Activated T-helper 17 cell treated with anti-CD3 and anti-CD28 coated beads, Interleukin-2, amount 50 U/mL, for 72 hours (primary cell): ENCODE measurements around the gene SUPT5H. TPM values are rescaled to one million over a fixed set of nuclear protein-coding genes. Genes with fewer than 3 reads are reported as not detected.

Experiments
- ATAC-seq: fragments of 150-1000 bp; cut with Tn5 transposase; replicated peaks from 2 replicates; pipeline ENCODE4 v1.10.0; 2021; ENCODE audit warnings: mild to moderate bottlenecking, moderate library complexity
- H3K27ac Mint-ChIP-seq: one replicate; pipeline ENCODE4 v1.8.0; 2022; ENCODE audit warnings: mixed read lengths
- H3K27me3 Mint-ChIP-seq: one replicate; pipeline ENCODE4 v1.8.0; 2022; ENCODE audit warnings: mixed read lengths
- H3K36me3 Mint-ChIP-seq: one replicate; pipeline ENCODE4 v1.8.0; 2022; ENCODE audit warnings: low read depth, mild to moderate bottlenecking, mixed read lengths
- H3K4me1 Mint-ChIP-seq: one replicate; pipeline ENCODE4 v1.8.0; 2022; ENCODE audit warnings: mixed read lengths
- H3K4me3 Mint-ChIP-seq: one replicate; pipeline ENCODE4 v1.8.0; 2022; ENCODE audit warnings: mild to moderate bottlenecking, mixed read lengths
- H3K9me3 Mint-ChIP-seq: one replicate; pipeline ENCODE4 v1.8.0; 2022; ENCODE audit warnings: mixed read lengths
- total RNA-seq, 2 donors: library from RNA; stranded (reverse); gene quantifications; one replicate each; pipeline ENCODE4 v1.2.3, GENCODE V29; 2022

Gene SUPT5H
- total RNA-seq, 2 donors from 2014 or later, result 182 to 239 TPM

DNA sequence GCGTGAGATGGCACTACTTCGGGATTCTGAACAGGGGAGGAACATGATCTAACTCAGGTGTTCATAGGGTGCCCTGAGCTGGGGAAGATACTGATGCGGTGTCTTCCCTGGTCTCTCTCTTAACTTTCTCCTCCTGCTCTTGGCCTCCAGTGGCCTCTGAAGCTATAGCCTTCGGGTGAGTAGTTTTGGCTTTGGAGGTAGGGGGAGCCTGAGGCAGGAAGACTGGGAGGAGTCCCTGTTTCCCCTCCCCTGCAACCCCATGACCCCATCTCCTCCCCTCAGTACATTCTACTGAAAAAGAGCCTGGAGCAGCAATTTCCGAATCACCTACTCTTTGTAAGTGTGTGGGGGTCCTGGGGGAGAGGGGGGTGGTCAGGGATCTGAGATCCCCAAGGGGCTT lies 73.1 kb downstream of the SUPT5H start:
- H3K27me3 Mint-ChIP-seq, result peaks cover 32% of the 10 kb centered on the region
- H3K4me3 Mint-ChIP-seq, result no peak overlapping the region
- H3K36me3 Mint-ChIP-seq, result peaks cover 6% of the 10 kb centered on the region
- no peak for ATAC-seq
- no peak overlapping the region for H3K27ac Mint-ChIP-seq
- H3K4me1 Mint-ChIP-seq, result peaks cover 9% of the 10 kb centered on the region
- H3K9me3 Mint-ChIP-seq, result no peaks in the 10 kb centered on the region

- H3K4me3 Mint-ChIP-seq, result no peak overlapping the region
- ATAC-seq, result no peak
Observed at GRCh38 chr19:39518975-39519374, 73.6 kb downstream of the SUPT5H start.

GRCh38 chr19:39520541-39521484 lies 75.4 kb downstream of the SUPT5H start:
- H3K36me3 Mint-ChIP-seq, result peaks cover 6% of the 10 kb centered on the region
- H3K4me3 Mint-ChIP-seq, result no peak overlapping the region
- peaks cover 6% of the 10 kb centered on the region for H3K4me1 Mint-ChIP-seq
- no peaks in the 10 kb centered on the region for H3K9me3 Mint-ChIP-seq
- no peak for ATAC-seq
- H3K27me3 Mint-ChIP-seq, result peaks cover 17% of the 10 kb centered on the region
- H3K27ac Mint-ChIP-seq, result no peak overlapping the region

More at GRCh38 chr19:39518975-39519374, 73.6 kb downstream of the SUPT5H start:
- H3K4me1 Mint-ChIP-seq, result peaks cover 9% of the 10 kb centered on the region
- no peak overlapping the region for H3K27ac Mint-ChIP-seq
- H3K27me3 Mint-ChIP-seq, result peaks cover 27% of the 10 kb centered on the region
- H3K9me3 Mint-ChIP-seq, result no peaks in the 10 kb centered on the region
- peaks cover 6% of the 10 kb centered on the region for H3K36me3 Mint-ChIP-seq

GRCh38 chr19:39524495-39524894 lies 79.1 kb downstream of the SUPT5H start:
- Mint-ChIP-seq H3K4me3 (no peak overlapping the region), H3K4me1 (no peaks in the 10 kb centered on the region), H3K27ac (no peak overlapping the region), H3K36me3 (peaks cover 6% of the 10 kb centered on the region), H3K27me3 (no peaks in the 10 kb centered on the region), H3K9me3 (no peaks in the 10 kb centered on the region)
- ATAC-seq, result peak; percentile 62

DNA sequence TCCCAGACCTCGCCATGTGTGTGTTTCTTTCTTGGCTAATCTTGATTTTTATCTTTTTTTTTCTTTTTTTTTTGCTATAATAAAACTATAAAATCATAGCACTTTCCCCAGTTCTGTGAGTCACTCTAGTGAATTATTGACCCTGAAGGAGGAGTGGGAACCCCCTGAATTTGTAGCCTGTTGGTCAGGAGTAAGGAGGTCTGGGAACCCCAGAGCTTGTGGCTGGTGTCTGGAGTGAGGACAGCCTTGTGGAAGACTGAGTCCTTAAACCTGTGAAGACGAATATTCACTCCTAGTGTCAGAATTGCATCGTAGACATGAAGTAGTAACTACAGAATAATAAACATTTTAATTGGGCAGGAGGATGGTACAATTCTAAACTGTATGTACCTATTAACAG lies 79.8 kb downstream of the SUPT5H start:
- Mint-ChIP-seq H3K27ac (no peak overlapping the region), H3K4me1 (no peaks in the 10 kb centered on the region), H3K27me3 (no peaks in the 10 kb centered on the region), H3K9me3 (no peaks in the 10 kb centered on the region), H3K36me3 (peaks cover 6% of the 10 kb centered on the region), H3K4me3 (no peak overlapping the region)
- no peak for ATAC-seq

Other genes with a start within 250 kb of the SUPT5H start
- not detected for gene NCCRP1, start 248.6 kb upstream of the SUPT5H start, total RNA-seq
- not detected for gene SYCN, start 241.3 kb upstream of the SUPT5H start, total RNA-seq
- gene IFNL3, start 200.6 kb upstream of the SUPT5H start, total RNA-seq, result not detected
- not detected for gene IFNL4, start 196.7 kb upstream of the SUPT5H start, total RNA-seq
- not detected for gene IFNL2, start 177.2 kb upstream of the SUPT5H start, total RNA-seq
- under 1 TPM in 1 of 2 donors, not detected in 1; 0.42 TPM for gene IFNL1, start 149.2 kb upstream of the SUPT5H start, total RNA-seq
- gene LRFN1, start 124.7 kb upstream of the SUPT5H start, total RNA-seq, result 1 to 10 TPM; 3.7 to 10.0 TPM
- gene GMFG, start 109.5 kb upstream of the SUPT5H start, total RNA-seq, result 100 to 1,000 TPM; 330 to 351 TPM
- gene SAMD4B, start 103.2 kb upstream of the SUPT5H start, total RNA-seq, result 10 to 100 TPM; 52.8 to 75.1 TPM
- gene PAF1, start 54.5 kb upstream of the SUPT5H start, total RNA-seq, result 10 to 100 TPM; 46.6 to 58.6 TPM
- gene MED29, start 54.2 kb upstream of the SUPT5H start, total RNA-seq, result 10 to 100 TPM; 24.6 to 27.7 TPM
- 100 to 1,000 TPM in 1 of 2 donors, 10 to 100 TPM in 1; 67.4 to 265 TPM for gene ZFP36, start 38.7 kb upstream of the SUPT5H start, total RNA-seq
- gene PLEKHG2, start 32.9 kb upstream of the SUPT5H start, total RNA-seq, result 10 to 100 TPM; 51.2 to 69.4 TPM
- gene RPS16, start 9.6 kb upstream of the SUPT5H start, total RNA-seq, result 1,000 to 10,000 TPM; 2,984 to 3,090 TPM
- gene TIMM50, start 35.3 kb downstream of the SUPT5H start, total RNA-seq, result 10 to 100 TPM; 51.5 to 95.1 TPM
- gene DLL3, start 53.4 kb downstream of the SUPT5H start, total RNA-seq, result 1 to 10 TPM in 1 of 2 donors, under 1 TPM in 1; 0.16 to 1.2 TPM
- gene SELENOV, start 69.6 kb downstream of the SUPT5H start, total RNA-seq, result not detected
- 1 to 10 TPM; 2.8 to 3.2 TPM for gene EID2B, start 87.3 kb downstream of the SUPT5H start, total RNA-seq
- 10 to 100 TPM in 1 of 2 donors, 1 to 10 TPM in 1; 9.4 to 13.4 TPM for gene EID2, start 94.6 kb downstream of the SUPT5H start, total RNA-seq
- not detected for gene LGALS13, start 156.9 kb downstream of the SUPT5H start, total RNA-seq
- not detected for gene LGALS16, start 210.3 kb downstream of the SUPT5H start, total RNA-seq